Testis (tissue), 2 donors: ENCODE results near the gene RIOX2.

ENCODE experiments used
- POLR2A ChIP-seq: fragments of 450-650 bp; IDR thresholded peaks from one replicate; pipeline ENCODE4 v1.6.1; 2017; ENCODE audit warnings: antibody characterized with exemption, mild to moderate bottlenecking, moderate library complexity
- TF ChIP-seq, protein P1 (sequence below), 3 experiments: fragments of 450-650 bp in 2 of 3; fragments of 200-600 bp in 1 of 3; sonication (generic) in 1 of 3; IDR thresholded peaks; one replicate each; pipeline ENCODE4 v1.5.1; 2016 to 2019; ENCODE audit warnings: antibody characterized with exemption in 3 of 3, mild to moderate bottlenecking in 2 of 3, moderate library complexity in 1 of 3

DNA sequence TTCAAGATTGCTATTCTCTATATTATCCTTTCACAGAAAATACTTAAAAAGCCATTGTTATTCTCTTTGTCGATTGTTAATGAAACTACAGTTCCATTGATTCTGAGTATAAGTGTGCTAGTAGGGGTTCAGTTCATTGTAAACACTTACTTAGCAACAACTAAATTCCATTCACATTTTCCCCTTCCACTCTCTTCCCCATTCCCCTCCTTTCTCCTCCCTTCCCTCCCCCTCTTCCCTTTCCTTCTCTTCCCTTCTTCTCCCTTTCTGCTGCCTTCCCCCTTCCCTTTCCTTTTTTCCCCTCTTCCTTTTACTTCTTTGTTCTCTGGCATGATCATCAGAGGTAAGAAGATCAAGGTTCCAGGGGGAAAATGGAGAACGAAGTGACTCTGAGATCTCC lies 21.3 kb upstream of the RIOX2 start:
- TF ChIP-seq, protein P1, sequence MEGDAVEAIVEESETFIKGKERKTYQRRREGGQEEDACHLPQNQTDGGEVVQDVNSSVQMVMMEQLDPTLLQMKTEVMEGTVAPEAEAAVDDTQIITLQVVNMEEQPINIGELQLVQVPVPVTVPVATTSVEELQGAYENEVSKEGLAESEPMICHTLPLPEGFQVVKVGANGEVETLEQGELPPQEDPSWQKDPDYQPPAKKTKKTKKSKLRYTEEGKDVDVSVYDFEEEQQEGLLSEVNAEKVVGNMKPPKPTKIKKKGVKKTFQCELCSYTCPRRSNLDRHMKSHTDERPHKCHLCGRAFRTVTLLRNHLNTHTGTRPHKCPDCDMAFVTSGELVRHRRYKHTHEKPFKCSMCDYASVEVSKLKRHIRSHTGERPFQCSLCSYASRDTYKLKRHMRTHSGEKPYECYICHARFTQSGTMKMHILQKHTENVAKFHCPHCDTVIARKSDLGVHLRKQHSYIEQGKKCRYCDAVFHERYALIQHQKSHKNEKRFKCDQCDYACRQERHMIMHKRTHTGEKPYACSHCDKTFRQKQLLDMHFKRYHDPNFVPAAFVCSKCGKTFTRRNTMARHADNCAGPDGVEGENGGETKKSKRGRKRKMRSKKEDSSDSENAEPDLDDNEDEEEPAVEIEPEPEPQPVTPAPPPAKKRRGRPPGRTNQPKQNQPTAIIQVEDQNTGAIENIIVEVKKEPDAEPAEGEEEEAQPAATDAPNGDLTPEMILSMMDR (IDR thresholded peaks at IDR 0.05) = no peak
- TF ChIP-seq POLR2A = no peak
